OCI-LY3 (cell line): ENCODE measurements around the gene MIPOL1.

Experiments used
- EZH2phosphoT487 ChIP-seq: fragments of 200-600 bp; shearing (Covaris generic); IDR thresholded peaks from 2 replicates; pipeline ENCODE4 v1.6.1; 2018; ENCODE audit warnings: antibody characterized with exemption, mixed run types, low read depth
- TF ChIP-seq, protein P1 (sequence below): fragments of 200-600, 300-600 bp; sonication (generic); IDR thresholded peaks from 2 replicates; pipeline ENCODE4 v1.5.1; 2014; ENCODE audit warnings: antibody characterized with exemption, low read length, low read depth

DNA sequence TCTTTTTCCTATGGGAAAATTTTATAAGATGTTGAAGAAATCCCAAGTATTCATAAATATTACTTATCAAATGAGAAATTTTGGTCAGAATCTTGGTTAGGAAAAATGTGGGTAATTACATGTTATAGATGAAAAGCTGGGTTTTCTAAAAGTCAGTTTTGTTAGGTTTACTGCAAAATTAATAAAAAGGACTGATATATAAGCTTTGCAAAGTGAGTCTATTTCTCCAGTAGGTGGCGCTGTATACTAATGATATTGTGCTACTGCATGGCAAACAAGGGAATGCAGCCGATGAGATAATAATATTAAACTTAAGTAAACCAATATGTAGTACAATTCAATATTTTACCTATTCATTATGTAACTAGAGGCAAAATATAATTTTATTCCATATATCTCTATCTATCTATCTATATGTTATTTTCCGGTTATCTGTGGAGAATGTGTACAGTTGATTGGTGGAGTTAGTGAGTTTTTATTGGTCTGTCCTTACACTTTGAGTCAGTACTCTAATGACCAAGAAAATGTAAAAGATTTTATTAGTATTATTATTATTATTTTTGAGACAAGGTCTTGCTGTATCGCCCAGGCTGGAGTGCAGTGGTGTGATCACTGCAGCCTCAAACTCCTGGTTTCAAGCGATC lies 32.9 kb downstream of the MIPOL1 start:
- TF ChIP-seq, protein P1, sequence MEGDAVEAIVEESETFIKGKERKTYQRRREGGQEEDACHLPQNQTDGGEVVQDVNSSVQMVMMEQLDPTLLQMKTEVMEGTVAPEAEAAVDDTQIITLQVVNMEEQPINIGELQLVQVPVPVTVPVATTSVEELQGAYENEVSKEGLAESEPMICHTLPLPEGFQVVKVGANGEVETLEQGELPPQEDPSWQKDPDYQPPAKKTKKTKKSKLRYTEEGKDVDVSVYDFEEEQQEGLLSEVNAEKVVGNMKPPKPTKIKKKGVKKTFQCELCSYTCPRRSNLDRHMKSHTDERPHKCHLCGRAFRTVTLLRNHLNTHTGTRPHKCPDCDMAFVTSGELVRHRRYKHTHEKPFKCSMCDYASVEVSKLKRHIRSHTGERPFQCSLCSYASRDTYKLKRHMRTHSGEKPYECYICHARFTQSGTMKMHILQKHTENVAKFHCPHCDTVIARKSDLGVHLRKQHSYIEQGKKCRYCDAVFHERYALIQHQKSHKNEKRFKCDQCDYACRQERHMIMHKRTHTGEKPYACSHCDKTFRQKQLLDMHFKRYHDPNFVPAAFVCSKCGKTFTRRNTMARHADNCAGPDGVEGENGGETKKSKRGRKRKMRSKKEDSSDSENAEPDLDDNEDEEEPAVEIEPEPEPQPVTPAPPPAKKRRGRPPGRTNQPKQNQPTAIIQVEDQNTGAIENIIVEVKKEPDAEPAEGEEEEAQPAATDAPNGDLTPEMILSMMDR = peak; percentile 86
- TF ChIP-seq EZH2phosphoT487 = no peak
